NCI-H1694 (cell line): ENCODE results near the gene GAS6.
A peak's percentile ranks its signal among the peaks of the same experiment; 100 is the strongest.

Experiments used
- DNase-seq: peaks from one replicate; lab custom pipeline; 2025; lab: John Stamatoyannopoulos, UW

The GAS6 gene

DNA sequence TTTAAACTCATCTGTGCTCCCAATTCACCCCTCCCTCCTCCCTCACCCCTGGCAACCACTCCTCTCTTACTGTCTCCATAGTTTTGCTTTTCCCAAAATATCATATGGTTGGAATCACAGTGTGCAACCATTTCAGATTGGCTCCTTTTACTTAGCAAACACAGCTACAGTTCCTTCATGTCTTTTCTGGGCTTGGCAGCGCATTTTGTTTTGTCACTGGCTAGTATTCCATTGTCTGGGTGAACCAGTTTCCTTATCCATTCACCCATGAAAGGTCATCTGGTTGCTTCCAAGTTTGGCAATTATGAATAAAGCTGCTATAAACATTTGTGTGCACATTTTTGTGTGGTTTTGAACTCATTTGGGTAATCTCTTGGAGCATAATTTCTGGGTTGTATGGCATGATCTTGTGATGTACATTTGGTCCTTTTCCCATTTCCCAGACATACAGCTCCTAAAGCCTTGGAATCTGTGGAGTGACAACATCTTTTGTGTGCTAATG, 23.9 kb upstream of the GAS6 start:
- no peak for DNase-seq

DNA sequence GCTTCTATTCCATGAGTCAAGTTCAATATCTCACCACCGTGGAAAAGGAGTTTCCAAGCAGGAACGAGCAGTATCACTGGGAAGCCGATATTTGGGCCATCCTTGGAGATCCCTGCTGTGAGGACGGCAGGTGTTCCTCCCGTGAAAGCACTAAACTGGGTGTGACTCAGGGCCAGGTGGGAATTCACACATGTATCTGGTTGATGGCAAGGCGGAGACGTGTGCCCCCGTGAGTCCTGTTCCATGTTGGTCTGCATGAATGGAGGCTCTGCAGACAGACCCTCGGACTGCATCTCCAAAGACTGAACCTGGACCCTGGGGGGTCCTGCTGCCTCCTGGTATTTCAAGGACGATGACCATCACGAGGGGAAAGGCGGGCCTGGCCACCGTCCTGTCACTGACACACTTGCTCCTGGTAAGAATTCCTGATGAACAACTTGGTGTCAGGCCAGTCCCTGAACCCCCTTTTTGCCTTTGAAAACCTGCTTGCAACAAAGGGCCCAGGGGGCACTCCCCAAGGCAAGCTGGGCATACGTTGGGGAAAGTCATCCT, 22.8 kb upstream of the GAS6 start:
- DNase-seq = no peak

- no peak for DNase-seq
Measured at GRCh38 chr13:113884821-113885220, 20.9 kb upstream of the GAS6 start.

GRCh38 chr13:113883921-113884804, 20.3 kb upstream of the GAS6 start:
- DNase-seq = no peak

DNA sequence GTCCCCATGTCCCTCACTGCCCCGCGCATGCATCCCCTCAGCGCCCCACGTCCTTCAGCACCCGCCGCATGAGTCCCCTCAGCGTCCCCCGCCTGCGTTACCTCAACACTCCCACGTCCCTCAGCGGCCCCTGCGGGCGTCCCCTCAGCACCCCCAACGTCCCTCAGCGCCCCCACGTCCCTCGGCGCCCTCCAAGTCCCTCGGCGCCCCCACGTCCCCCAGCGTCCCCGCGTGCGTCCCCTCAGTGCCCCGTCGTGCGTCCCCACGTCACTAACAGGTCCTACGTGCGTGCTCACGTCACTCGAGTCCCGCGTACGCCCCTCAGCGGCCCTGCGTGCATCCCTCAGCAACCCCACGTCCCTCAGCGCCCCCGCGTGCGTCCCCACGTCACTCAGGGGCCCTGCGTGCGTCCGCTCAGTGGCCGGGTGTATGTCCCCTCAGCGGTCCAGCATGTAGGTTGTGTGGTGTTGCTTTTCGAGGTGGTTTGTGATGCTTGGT, 19.5 kb upstream of the GAS6 start:
- no peak for DNase-seq

DNA sequence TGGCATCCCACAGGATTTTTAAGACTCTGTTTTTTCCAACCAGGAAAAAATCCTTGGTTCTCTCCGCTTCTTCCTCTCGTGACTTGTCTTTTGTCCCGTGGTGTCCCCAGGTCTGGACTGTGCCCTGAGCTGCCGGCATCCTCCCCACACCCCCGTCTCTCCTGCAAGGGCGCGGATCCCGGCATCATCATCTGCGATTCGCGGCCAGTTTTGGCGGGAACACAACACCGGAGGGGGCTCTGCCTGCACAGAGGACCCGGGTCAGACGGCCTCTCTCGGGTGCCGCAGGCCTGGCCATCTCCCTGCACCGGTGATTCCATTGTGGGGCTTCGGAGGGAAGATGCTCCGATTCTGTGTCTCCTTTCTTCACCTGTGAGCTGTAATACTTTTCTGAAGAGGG, 18.8 kb upstream of the GAS6 start:
- DNase-seq = no peak

- DNase-seq = no peak
Measured at GRCh38 chr13:113882267-113882630, 18.4 kb upstream of the GAS6 start.

DNA sequence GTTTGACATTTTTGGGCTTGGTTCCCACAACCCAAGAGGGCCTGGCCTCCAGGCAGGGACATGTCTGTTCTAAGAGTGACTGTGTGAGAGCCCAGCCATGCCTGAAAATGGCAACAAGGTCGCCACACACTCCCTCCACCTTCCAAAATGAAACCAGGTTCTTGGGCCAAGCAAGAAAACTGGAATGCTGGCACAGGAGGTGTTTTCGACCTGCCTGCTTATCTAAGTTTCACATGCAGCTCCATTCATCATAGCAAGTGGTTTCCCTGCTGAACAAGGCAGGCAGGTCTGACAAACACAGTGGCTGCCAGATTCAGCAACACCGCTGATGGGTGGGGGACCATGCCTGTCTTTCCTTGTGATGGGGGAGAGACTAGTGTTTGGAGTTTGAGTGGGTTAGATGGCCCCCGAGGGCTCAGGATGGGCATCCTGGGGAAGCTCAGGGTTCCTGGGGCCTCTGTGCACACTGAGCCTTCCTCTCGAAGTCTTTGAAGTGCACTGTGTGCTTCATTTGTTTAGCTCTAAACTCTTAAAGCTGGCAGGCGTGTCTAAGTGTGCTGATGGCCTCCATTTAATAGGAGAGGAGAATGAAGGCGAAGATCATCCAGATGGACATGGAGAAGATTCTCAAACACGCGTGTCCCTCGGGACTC, 17.9 kb upstream of the GAS6 start:
- DNase-seq = no peak

- DNase-seq = no peak
Measured at GRCh38 chr13:113880651-113881611, 17.1 kb upstream of the GAS6 start.

DNA sequence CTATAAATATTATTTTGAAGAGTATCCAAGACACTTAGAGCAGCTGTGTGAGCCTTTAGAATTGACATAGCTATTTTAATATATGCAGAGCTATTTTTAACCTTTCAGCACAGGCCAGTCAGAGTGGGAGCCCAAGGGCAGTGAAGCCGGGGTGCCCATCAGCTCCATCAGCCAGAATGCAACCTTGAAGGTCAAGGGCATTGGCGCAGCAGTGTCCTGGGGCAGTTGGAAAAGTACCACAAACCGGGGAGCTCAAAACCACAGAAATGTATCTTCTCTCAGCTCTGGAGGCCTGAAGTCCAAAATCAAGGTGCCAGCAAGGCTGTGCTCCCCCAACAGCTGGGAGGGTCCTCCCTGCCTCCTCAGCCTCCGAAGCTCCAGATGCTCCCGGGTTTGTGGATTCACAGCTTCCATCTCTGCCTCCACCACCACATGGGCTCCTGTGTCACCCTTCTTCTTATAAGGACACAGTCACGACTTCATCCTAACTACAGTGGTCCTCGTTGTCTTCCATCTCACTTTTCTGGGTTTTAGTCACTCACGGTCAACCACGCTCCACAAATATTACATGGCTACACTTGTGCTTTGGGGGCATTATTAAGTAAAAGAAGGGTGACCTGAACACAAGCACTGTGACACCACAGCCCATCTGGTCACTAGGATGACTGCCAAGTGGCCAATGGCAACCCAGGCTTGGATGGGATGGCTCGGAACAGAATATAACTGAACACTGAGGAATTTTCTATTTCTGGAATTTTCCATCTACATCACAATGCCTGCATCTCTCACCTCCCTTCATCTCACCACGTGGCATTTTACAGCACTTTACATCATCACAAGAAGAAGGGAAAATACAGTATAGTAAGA, 15.9 kb upstream of the GAS6 start:
- DNase-seq = no peak

GRCh38 chr13:113879017-113879416, 15.1 kb upstream of the GAS6 start:
- peak; percentile 24 for DNase-seq

DNA sequence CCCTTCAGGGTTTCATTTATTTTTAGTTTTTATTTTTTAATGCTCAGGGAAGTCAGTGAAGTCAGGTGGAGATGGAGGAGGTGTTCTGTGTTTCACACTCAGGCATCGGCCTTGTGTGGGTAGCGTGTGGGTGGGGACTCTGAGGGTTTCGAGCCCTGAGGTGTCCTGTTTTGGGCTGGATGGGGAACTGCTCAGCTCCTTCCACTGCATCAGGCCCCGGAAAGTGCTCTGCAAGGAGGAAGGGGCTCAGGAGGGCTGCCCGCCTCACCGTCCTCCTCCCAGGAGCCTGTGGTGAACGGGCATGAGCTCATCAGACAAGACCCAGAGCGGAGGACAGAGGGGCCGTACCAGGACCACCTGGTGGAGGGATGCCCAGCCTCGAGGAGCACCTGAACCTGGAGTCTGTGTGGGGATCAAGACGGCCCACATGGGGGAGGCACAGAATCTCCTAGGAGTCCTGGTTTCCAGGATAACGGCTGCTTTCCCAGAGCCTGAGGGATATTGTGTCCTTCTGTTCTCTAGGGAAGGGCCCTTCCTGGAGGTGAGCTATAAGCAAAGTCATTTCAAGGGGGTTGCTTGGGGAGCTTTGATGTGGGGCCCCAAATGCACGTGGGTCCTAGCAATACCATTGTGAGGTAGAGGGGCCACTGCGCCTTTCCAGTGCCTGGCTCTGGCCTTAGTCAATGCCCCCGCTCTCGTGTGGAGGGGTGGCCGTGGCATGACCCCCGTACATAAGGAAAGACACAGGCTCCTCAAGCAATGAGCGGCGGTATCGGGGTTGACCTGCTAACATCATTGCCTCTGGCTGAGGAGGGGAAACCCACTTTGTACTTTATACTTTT, 13.5 kb upstream of the GAS6 start:
- DNase-seq = no peak

DNA sequence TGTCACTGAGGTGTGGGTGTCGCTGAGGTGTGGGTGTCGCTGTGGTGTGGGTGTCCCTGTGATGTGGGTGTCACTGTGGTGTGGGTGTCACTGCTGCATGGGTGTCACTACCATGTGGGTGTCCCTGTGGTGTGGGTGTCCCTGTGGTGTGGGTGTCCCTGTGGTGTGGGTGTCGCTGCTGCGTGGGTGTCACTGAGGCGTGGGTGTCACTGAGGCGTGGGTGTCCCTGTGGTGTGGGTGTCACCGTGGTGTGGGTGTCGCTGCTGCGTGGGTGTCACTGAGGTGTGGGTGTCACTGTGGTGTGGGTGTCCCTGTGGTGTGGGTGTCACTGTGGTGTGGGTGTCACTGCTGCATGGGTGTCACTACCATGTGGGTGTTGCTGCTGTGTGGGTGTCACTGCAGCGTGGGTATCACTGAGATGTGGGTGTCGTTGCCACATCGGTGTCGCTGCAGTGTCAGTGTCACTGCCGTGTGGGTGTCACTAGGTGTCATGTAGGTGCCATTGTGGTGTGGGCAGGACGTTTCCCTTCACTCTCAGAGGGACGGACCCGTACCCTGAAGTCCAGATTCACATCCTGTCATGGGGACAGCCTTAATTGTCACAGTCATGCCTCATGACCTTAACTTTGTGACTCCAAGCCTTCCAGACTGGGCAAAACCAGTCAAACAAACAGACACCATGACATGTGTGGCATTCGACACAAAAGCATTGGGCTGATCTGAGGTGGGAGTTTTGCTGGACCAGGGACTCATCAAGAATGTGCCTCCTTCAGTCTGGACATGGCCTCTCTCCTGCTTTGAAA, 12.7 kb upstream of the GAS6 start:
- no peak for DNase-seq

DNA sequence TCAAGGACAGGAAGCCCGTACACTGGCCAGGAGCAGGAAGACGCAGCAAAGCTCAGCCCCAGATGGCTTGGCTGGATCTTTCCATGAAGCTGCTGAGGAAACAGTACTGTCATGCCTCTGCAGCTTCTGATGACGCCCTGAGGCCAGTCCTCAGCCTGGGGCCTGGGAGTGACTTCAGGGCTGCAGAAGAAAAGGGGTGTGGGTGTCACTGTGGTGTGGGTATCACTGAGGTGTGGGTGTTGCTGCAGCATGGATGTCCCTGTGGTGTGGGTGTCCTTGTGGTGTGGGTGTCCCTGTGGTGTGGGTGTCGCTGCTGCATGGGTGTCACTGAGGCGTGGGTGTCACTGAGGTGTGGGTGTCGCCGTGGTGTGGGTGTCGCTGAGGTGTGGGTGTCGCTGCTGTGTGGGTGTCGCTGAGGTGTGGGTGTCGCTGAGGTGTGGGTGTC, 12.0 kb upstream of the GAS6 start:
- DNase-seq = no peak

DNA sequence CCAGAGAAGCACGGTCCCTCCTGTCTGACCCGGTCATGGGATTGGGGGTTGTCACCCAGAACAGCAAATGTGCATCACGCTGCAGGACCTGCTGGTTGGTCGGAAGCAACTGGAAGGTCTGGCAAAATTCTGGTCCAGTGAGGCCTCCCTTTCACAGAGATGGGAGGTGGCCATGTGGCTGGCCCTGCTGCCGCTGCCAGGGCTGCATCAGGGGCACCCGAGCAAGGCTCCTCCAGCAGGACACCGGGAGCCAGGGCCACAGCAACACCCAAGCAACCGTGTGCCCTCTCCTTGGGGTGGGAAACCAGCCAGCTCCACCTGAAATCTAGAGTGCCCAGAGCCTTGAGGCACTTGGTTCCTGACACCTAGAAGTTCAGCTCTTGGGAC, 11.5 kb upstream of the GAS6 start:
- no peak for DNase-seq

- no peak for DNase-seq
Measured at GRCh38 chr13:113874579-113875428, 10.9 kb upstream of the GAS6 start.

DNA sequence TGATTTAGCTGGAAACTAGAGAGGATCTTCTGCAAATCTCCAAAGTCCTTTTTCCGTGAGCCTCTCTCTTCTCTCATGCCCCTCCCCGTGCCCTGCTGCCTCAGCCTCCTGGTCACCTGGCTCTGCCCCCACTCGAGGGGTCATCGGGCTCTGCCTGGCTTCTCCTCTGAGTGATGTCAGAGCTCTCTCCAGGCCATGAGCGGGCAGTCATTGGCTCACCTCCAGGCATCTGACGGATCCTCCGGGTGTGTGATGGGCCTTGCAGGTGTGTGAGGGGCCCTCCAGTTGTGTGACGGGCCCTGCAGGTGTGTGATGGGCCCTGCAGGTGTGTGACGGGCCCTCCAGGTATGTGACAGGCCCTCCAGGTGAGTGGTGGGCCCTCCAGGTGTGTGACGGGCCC, 10.3 kb upstream of the GAS6 start:
- DNase-seq = no peak

- no peak for DNase-seq
Measured at GRCh38 chr13:113869263-113869662, 5.4 kb upstream of the GAS6 start.
